ENCODE results near the gene GRIK4. TPM values are rescaled to one million over a fixed set of nuclear protein-coding genes. Genes with fewer than 3 reads are reported as not detected.

GRIK4 gene
- total RNA-seq, 2 donors from 2014 or later: 0.05 to 1.7 TPM

- intact Hi-C loops (cut with DNase I): no loop called here
- WGBS: 93% methylated on average over 9 of the region's 9 CpGs
These were observed 83.2 kb downstream of the GRIK4 start for GRCh38 chr11:120594746-120595145.

GRCh38 chr11:120595557-120595956 is 84.0 kb downstream of the GRIK4 start:
- peaks cover 3% of the 10 kb centered on the region for H3K27me3 ChIP-seq (replicated peaks; ENCODE audit: insufficient read depth)
- no peak for DNase-seq (ENCODE audit: low spot score)
- H3K4me1 ChIP-seq (replicated peaks): no peaks in the 10 kb centered on the region
- intact Hi-C loops (cut with DNase I): no loop called here
- no peak overlapping the region for H3K27ac ChIP-seq
- no peak overlapping the region for H3K4me3 ChIP-seq
- H3K36me3 ChIP-seq: no peaks in the 10 kb centered on the region
- H3K9me3 ChIP-seq: no peaks in the 10 kb centered on the region
- 95% methylated on average over 4 of the region's 4 CpGs for WGBS
- TF ChIP-seq CTCF (IDR thresholded peaks at IDR 0.05): no peak
- no peak for TF ChIP-seq POLR2A (IDR thresholded peaks at IDR 0.05)
- no peak for TF ChIP-seq POLR2AphosphoS5 (IDR thresholded peaks at IDR 0.05)

More at GRCh38 chr11:120594746-120595145, 83.2 kb downstream of the GRIK4 start:
- Histone ChIP-seq H3K27me3 (replicated peaks; ENCODE audit: insufficient read depth) (peaks cover 3% of the 10 kb centered on the region), H3K9me3 (no peaks in the 10 kb centered on the region), H3K4me3 (no peak overlapping the region), H3K4me1 (replicated peaks) (no peaks in the 10 kb centered on the region), H3K27ac (no peak overlapping the region), H3K36me3 (no peaks in the 10 kb centered on the region)
- DNase-seq (ENCODE audit: low spot score): no peak
- no peak for TF ChIP-seq POLR2A (IDR thresholded peaks at IDR 0.05)
- TF ChIP-seq CTCF (IDR thresholded peaks at IDR 0.05): no peak
- TF ChIP-seq POLR2AphosphoS5 (IDR thresholded peaks at IDR 0.05): no peak

GRCh38 chr11:120597250-120598215 is 86.0 kb downstream of the GRIK4 start:
- no peaks in the 10 kb centered on the region for H3K9me3 ChIP-seq
- WGBS: 63% methylated on average over 26 of the region's 26 CpGs
- no peak overlapping the region for H3K27ac ChIP-seq
- TF ChIP-seq CTCF (IDR thresholded peaks at IDR 0.05): no peak
- TF ChIP-seq POLR2AphosphoS5 (IDR thresholded peaks at IDR 0.05): no peak
- TF ChIP-seq POLR2A (IDR thresholded peaks at IDR 0.05): no peak
- no peaks in the 10 kb centered on the region for H3K4me1 ChIP-seq (replicated peaks)
- intact Hi-C loops (cut with DNase I): no loop called here
- DNase-seq (ENCODE audit: low spot score): no peak
- H3K27me3 ChIP-seq (replicated peaks; ENCODE audit: insufficient read depth): peaks cover 3% of the 10 kb centered on the region
- H3K36me3 ChIP-seq: no peaks in the 10 kb centered on the region
- H3K4me3 ChIP-seq: no peak overlapping the region

GRCh38 chr11:120598517-120599257 is 87.1 kb downstream of the GRIK4 start:
- Histone ChIP-seq H3K27me3 (replicated peaks; ENCODE audit: insufficient read depth) (peaks cover 3% of the 10 kb centered on the region), H3K4me3 (no peak overlapping the region), H3K4me1 (replicated peaks) (no peaks in the 10 kb centered on the region), H3K27ac (no peak overlapping the region), H3K36me3 (no peaks in the 10 kb centered on the region), H3K9me3 (no peaks in the 10 kb centered on the region)
- DNase-seq (ENCODE audit: low spot score): no peak
- intact Hi-C loops (cut with DNase I): no loop called here
- TF ChIP-seq POLR2A (IDR thresholded peaks at IDR 0.05) (no peak), CTCF (IDR thresholded peaks at IDR 0.05) (no peak)
- WGBS: 92% methylated on average over 8 of the region's 8 CpGs
